Keratinocyte (primary cell): ENCODE results near the gene NKD1.

Experiments
- EZH2 ChIP-seq: IDR thresholded peaks from one replicate; pipeline ENCODE4 v1.6.1; 2012; ENCODE audit warnings: inconsistent platforms, mild to moderate bottlenecking, low read length, moderate library complexity
- TF ChIP-seq, protein P1 (sequence below), 3 experiments: IDR thresholded peaks in 1 of 3; conservative IDR thresholded peaks in 1 of 3; optimal IDR thresholded peaks in 1 of 3; 2 replicates in 2 of 3; 3 replicates in 1 of 3; pipeline versions ENCODE3 to v1.5.1; 2011; ENCODE audit warnings: low read length in 3 of 3, mild to moderate bottlenecking in 3 of 3, moderate library complexity in 2 of 3, control low read depth in 1 of 3, inconsistent platforms in 1 of 3; ENCODE audit not compliant: insufficient read depth in 2 of 3; ENCODE audit errors: extremely low read depth in 1 of 3

DNA sequence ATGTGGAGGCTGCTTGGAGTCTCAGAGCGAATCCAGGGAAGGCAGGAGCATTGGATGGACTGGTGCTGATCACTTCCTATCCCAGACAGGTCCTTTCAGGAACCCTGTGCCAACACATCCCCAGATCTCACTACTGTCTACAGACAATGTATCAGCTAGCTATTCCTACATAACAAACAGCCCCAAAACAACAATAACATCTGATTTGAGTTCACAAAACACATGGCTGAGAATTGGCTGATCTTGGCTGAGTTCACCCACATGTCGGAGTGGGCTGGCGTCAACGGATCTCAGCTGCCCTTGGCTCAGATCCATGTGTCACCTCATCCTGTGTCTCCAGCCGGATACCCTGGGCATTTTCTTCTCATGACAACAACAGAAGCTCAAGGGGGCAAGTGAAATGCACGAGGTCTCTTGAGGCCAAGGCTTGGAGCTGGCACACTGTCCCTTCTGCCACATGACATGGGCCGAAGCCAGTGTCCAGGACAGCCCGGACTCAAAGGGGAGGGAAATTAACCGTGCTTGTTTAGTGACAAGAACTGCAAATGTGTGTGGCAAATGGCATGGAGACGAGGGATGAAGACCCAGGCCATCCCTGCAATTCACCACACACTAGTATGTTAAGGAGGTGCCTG, 114.2 kb downstream of the NKD1 start:
- TF ChIP-seq, protein P1, sequence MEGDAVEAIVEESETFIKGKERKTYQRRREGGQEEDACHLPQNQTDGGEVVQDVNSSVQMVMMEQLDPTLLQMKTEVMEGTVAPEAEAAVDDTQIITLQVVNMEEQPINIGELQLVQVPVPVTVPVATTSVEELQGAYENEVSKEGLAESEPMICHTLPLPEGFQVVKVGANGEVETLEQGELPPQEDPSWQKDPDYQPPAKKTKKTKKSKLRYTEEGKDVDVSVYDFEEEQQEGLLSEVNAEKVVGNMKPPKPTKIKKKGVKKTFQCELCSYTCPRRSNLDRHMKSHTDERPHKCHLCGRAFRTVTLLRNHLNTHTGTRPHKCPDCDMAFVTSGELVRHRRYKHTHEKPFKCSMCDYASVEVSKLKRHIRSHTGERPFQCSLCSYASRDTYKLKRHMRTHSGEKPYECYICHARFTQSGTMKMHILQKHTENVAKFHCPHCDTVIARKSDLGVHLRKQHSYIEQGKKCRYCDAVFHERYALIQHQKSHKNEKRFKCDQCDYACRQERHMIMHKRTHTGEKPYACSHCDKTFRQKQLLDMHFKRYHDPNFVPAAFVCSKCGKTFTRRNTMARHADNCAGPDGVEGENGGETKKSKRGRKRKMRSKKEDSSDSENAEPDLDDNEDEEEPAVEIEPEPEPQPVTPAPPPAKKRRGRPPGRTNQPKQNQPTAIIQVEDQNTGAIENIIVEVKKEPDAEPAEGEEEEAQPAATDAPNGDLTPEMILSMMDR (optimal IDR thresholded peaks at IDR 0.05 in 1 of 3, IDR thresholded peaks at IDR 0.05 in 1 of 3, conservative IDR thresholded peaks at IDR 0.05 in 1 of 3; ENCODE audit: extremely low read depth in 1 of 3, insufficient read depth in 2 of 3, low read length in 3 of 3) = no peak
- TF ChIP-seq EZH2 = no peak
